Endothelial cell of umbilical vein (primary cell): ENCODE data around the gene SPNS2.

Source experiments
- CTCF ChIP-seq, 2 donors: IDR thresholded peaks; 1 replicate in 1 of 2; 2 replicates in 1 of 2; pipeline ENCODE4 v1.5.1; 2011; ENCODE audit warnings: low read length in 2 of 2, mild to moderate bottlenecking in 2 of 2, moderate library complexity in 2 of 2, control low read depth in 1 of 2, inconsistent platforms in 1 of 2, low read depth in 1 of 2; ENCODE audit not compliant: insufficient read depth in 1 of 2; ENCODE audit errors: extremely low read depth in 1 of 2
- EZH2 ChIP-seq: IDR thresholded peaks from 2 replicates; pipeline ENCODE4 v1.6.1; 2012; ENCODE audit warnings: borderline replicate concordance, low read depth, mild to moderate bottlenecking, moderate library complexity, low read length, inconsistent platforms; ENCODE audit not compliant: severe bottlenecking
- GATA2 ChIP-seq: IDR thresholded peaks from 2 replicates; pipeline ENCODE4 v1.7.0; 2011; ENCODE audit warnings: low read depth, mild to moderate bottlenecking, moderate library complexity, mixed read lengths, low read length; ENCODE audit not compliant: insufficient read length, insufficient read depth
- MAX ChIP-seq: IDR thresholded peaks from 2 replicates; pipeline ENCODE4 v1.6.1; 2011; ENCODE audit not compliant: insufficient read depth, insufficient read length
- POLR2A ChIP-seq: IDR thresholded peaks from 2 replicates; pipeline ENCODE4 v1.6.1; 2012; ENCODE audit warnings: low read depth, mild to moderate bottlenecking, control low read depth, low read length
- POLR2AphosphoS5 ChIP-seq: IDR thresholded peaks from 2 replicates; pipeline ENCODE4 v1.6.1; 2012; ENCODE audit warnings: low read depth, mild to moderate bottlenecking, control low read depth, low read length, moderate library complexity; ENCODE audit not compliant: insufficient read depth

DNA sequence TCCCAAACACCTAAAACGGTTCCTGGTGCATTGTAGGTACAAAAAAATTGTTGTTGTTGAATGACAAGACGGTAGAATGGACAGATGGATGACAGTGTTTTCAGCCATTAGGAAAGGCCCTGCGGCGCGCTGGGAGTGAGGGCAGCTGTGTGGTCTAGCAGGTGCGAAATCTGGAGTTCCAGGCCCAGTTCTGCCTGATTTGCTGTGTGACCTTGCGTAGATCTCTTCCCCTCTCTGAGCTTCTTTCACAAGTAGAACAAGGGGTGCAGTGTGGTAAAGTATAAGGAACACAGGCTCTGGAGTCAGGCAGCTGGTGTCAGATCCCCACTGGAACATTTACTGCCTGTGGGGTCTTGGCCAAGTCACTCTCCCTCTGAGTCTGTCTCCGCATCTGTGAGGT lies 25.3 kb downstream of the SPNS2 start:
- TF ChIP-seq CTCF (IDR thresholded peaks at IDR 0.05; ENCODE audit: extremely low read depth in 1 of 2, insufficient read depth in 1 of 2, low read depth in 1 of 2, low read length in 2 of 2) (no peak), POLR2A (no peak), POLR2AphosphoS5 (no peak), MAX (no peak), GATA2 (no peak), EZH2 (no peak)
